ENCODE data around the gene CNTN4. TPM values are rescaled to one million over a fixed set of nuclear protein-coding genes. Genes with fewer than 3 reads are reported as not detected.

CNTN4 gene
- total RNA-seq, 1 experiment from 2014 or later, result 2.9 TPM

- Mint-ChIP-seq H3K4me3 (ENCODE audit: low read depth, unreplicated experiment) (no peak overlapping the region), H3K27me3 (ENCODE audit: unreplicated experiment) (no peaks in the 10 kb centered on the region), H3K27ac (ENCODE audit: unreplicated experiment) (no peak overlapping the region), H3K36me3 (ENCODE audit: insufficient read depth, unreplicated experiment) (no peaks in the 10 kb centered on the region), H3K4me1 (ENCODE audit: low read depth, unreplicated experiment) (no peaks in the 10 kb centered on the region), H3K9me3 (ENCODE audit: low read depth, unreplicated experiment) (peaks cover 2% of the 10 kb centered on the region)
- no peak for TF ChIP-seq CTCF (IDR thresholded peaks at IDR 0.05; ENCODE audit: unreplicated experiment)
- intact Hi-C loops (cut with micrococcal nuclease; ENCODE audit: unreplicated experiment), result no loop called here
- no peak for DNase-seq
- BruUV-seq (replicated peaks), result no TSS peak
- CTCF ChIA-PET, result no interaction called here
Measured at GRCh38 chr3:2727610-2728318, 629.1 kb downstream of the CNTN4 start.

GRCh38 chr3:2731843-2732242 lies 633.2 kb downstream of the CNTN4 start:
- H3K4me3 Mint-ChIP-seq (ENCODE audit: low read depth, unreplicated experiment), result no peak overlapping the region

GRCh38 chr3:2735392-2735894 lies 636.8 kb downstream of the CNTN4 start:
- no peak overlapping the region for H3K4me3 Mint-ChIP-seq (ENCODE audit: low read depth, unreplicated experiment)
- BruUV-seq (replicated peaks), result no TSS peak
- CTCF ChIA-PET, result no interaction called here

More at GRCh38 chr3:2731843-2732242, 633.2 kb downstream of the CNTN4 start:
- DNase-seq, result no peak
- TF ChIP-seq CTCF (IDR thresholded peaks at IDR 0.05; ENCODE audit: unreplicated experiment), result no peak
- Mint-ChIP-seq H3K4me1 (ENCODE audit: low read depth, unreplicated experiment) (no peaks in the 10 kb centered on the region), H3K27ac (ENCODE audit: unreplicated experiment) (no peak overlapping the region), H3K27me3 (ENCODE audit: unreplicated experiment) (no peaks in the 10 kb centered on the region), H3K36me3 (ENCODE audit: insufficient read depth, unreplicated experiment) (no peaks in the 10 kb centered on the region), H3K9me3 (ENCODE audit: low read depth, unreplicated experiment) (peaks cover 3% of the 10 kb centered on the region)
- CTCF ChIA-PET, result no interaction called here
- intact Hi-C loops (cut with micrococcal nuclease; ENCODE audit: unreplicated experiment), result no loop called here
- no TSS peak for BruUV-seq (replicated peaks)

GRCh38 chr3:2741516-2741915 lies 642.9 kb downstream of the CNTN4 start:
- H3K27me3 Mint-ChIP-seq (ENCODE audit: unreplicated experiment), result no peaks in the 10 kb centered on the region

More at GRCh38 chr3:2735392-2735894, 636.8 kb downstream of the CNTN4 start:
- Mint-ChIP-seq H3K36me3 (ENCODE audit: insufficient read depth, unreplicated experiment) (no peaks in the 10 kb centered on the region), H3K27me3 (ENCODE audit: unreplicated experiment) (no peaks in the 10 kb centered on the region), H3K27ac (ENCODE audit: unreplicated experiment) (no peak overlapping the region), H3K9me3 (ENCODE audit: low read depth, unreplicated experiment) (peaks cover 3% of the 10 kb centered on the region), H3K4me1 (ENCODE audit: low read depth, unreplicated experiment) (no peaks in the 10 kb centered on the region)
- no peak for DNase-seq
- intact Hi-C loops (cut with micrococcal nuclease; ENCODE audit: unreplicated experiment), result no loop called here
- no peak for TF ChIP-seq CTCF (IDR thresholded peaks at IDR 0.05; ENCODE audit: unreplicated experiment)

More at GRCh38 chr3:2741516-2741915, 642.9 kb downstream of the CNTN4 start:
- Mint-ChIP-seq H3K27ac (ENCODE audit: unreplicated experiment) (no peak overlapping the region), H3K9me3 (ENCODE audit: low read depth, unreplicated experiment) (no peaks in the 10 kb centered on the region), H3K4me3 (ENCODE audit: low read depth, unreplicated experiment) (no peak overlapping the region), H3K4me1 (ENCODE audit: low read depth, unreplicated experiment) (no peaks in the 10 kb centered on the region), H3K36me3 (ENCODE audit: insufficient read depth, unreplicated experiment) (no peaks in the 10 kb centered on the region)
- CTCF ChIA-PET, result no interaction called here
- no peak for DNase-seq
- no peak for TF ChIP-seq CTCF (IDR thresholded peaks at IDR 0.05; ENCODE audit: unreplicated experiment)
- no TSS peak for BruUV-seq (replicated peaks)
- intact Hi-C loops (cut with micrococcal nuclease; ENCODE audit: unreplicated experiment), result no loop called here
